Activated CD4-positive, alpha-beta T cell treated with anti-CD3 and anti-CD28 coated beads for 4 hours (primary cell): ENCODE results near the gene IMPG1.

ENCODE experiments used
- DNase-seq, 2 donors: peaks; one replicate each; pipeline ENCODE4 v3.0.0-alpha.2; 2020

Gene IMPG1, protein sequence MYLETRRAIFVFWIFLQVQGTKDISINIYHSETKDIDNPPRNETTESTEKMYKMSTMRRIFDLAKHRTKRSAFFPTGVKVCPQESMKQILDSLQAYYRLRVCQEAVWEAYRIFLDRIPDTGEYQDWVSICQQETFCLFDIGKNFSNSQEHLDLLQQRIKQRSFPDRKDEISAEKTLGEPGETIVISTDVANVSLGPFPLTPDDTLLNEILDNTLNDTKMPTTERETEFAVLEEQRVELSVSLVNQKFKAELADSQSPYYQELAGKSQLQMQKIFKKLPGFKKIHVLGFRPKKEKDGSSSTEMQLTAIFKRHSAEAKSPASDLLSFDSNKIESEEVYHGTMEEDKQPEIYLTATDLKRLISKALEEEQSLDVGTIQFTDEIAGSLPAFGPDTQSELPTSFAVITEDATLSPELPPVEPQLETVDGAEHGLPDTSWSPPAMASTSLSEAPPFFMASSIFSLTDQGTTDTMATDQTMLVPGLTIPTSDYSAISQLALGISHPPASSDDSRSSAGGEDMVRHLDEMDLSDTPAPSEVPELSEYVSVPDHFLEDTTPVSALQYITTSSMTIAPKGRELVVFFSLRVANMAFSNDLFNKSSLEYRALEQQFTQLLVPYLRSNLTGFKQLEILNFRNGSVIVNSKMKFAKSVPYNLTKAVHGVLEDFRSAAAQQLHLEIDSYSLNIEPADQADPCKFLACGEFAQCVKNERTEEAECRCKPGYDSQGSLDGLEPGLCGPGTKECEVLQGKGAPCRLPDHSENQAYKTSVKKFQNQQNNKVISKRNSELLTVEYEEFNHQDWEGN

DNA sequence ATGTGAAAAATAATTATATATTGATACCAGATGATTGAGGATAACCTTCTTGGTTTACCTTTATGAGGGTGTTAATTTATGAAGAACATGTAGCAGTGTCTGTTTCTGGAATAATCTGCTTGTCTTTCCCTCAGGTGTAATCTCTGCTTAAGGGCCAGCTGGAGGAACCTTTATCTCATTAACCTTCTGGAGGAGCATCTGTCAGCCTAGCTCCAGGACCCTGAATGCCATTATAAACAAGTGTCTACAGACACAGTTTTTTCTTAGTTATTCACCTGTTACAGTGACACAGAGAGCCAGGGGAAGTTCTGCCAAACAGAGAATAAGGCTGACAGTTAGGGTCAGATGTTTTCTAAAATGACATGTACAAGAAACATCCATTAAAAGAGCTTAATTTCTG lies at the start of gene IMPG1:
TSS of gene IMPG1 (minus strand) at position 101 of the 400 bp plus-strand sequence. CDS start 174 bp downstream, outside the sequence.
- DNase-seq = no peak

DNA sequence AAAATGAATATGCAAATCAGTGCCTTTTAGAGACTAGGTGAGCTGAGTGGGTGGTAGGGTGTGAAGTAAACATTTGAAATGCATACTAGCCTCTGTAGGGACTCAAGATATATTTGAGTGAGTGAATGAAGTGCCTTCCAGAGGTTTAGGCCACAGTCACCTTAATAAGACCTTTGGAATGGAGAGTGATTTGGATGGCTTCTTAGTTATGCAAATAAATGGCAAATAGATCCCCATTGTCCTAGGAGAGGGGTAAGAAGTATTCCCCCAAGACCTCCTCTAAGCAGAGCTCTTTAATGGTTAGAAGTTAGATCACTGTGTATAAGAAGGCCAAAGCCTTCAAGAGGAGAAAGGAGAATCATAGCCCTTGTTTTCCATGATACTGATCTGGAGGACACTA lies 47.8 kb upstream of the IMPG1 start:
- no peak for DNase-seq

DNA sequence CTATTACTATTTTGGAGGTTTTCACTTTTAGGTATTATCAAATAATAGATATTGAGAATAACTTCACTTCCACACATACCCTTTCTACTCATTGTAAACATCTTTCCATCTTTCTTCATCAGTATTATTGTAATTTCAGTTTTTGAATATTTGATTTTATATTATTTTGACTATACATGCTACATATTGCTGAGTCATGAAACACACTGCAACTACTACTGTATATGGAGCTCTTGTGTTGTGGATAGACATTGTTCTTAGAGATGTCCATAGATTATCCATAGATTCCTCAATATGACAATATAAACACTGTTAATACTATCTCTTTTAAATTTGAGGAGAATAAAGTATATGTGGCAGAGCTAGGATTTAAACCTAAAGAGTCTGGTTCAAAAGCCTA lies 819 bp upstream of the IMPG1 start:
- DNase-seq = no peak

DNA sequence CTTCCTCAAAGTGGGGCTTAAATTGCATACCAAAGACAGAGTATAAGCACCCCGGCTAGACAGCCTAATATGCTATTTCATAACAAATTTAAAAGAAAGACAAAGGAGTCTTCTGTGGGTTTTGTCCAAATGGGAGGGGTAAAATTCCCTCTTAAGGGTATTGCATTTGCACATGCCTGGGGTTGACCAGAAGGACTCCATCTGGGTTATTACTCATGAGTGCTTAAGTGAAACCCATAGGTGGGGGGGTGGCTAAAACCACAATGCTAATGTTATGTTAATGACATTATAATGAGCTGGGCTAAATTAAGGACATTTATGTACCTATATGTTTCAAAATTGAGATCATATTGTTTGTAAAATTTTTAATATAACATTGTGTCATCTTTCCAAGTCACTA lies 15.0 kb downstream of the IMPG1 start:
- no peak for DNase-seq

DNA sequence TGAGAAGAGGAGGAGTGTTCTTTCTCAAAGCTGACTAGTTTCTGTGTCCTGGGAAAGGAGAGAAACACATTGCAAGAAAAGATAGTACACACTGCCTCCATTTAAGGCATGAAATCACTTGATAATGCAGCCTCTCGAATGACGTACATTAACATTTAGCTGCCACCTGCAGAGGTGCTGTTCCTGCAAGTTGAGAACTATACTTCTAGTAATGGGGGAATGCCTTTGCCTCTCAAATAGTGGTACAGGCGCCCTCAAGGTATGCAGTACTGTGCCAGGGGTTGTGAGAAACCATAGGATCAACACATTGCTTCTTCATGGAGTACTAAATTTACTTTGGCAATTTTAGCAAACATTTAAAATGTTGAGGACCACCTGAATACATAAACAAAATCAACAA lies 20.1 kb downstream of the IMPG1 start:
- DNase-seq = no peak

DNA sequence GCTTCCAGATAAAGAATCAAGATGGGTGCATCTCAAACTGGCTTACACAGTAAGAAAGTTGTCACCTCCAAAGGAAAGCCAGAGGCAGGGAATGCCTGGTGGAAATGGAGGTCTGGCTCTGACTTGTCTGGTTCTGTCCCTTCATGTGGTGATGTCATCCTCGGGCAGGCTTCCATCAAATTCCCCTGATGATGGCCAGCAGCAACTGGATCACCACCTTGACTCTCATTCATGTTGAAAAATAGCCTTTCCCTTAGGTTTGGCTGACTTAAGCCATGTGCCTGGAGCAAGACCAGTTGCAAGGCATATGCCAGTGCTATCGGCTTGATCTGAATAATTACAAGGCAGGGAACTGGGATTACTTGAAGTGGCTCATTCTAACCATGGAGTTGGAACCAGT lies 28.8 kb downstream of the IMPG1 start:
- no peak for DNase-seq

DNA sequence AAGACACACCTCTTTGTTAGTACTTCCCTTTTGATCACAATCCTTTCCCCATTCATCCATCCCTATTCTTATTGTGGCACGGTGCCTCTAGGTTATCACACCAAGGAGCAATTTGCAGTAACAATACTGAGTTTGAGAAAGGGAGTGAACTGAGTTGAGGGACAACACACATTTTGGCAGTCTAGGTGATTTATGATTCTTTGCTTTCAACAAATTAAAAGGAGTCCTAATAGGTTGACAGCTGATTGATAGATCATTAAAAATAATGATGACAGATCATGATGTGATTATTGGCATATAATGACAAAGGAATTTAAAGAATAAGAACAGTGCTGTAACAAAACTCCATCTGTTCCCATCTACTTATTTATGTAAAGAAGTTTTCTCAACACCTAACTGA lies 36.7 kb downstream of the IMPG1 start:
- no peak for DNase-seq

DNA sequence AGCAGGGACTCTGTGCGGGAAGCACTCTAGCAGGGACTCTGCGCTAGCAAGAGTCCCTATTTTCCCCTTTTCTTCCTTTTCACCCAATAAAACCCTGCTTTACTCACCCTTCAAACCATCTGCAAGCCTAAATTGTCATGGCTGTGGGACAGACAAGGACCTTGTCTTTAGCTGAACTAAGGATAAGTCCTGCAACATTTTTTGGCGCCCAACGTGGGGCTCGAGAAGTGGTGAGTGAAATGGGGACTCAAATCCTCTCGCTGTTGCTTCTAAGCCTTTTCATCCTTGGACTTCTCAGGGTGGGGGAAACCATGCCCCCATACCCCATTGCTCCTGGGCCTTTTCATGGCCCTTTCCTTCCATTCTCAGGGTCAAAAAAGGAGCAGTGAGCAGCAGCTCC lies 46.4 kb downstream of the IMPG1 start:
- no peak for DNase-seq

DNA sequence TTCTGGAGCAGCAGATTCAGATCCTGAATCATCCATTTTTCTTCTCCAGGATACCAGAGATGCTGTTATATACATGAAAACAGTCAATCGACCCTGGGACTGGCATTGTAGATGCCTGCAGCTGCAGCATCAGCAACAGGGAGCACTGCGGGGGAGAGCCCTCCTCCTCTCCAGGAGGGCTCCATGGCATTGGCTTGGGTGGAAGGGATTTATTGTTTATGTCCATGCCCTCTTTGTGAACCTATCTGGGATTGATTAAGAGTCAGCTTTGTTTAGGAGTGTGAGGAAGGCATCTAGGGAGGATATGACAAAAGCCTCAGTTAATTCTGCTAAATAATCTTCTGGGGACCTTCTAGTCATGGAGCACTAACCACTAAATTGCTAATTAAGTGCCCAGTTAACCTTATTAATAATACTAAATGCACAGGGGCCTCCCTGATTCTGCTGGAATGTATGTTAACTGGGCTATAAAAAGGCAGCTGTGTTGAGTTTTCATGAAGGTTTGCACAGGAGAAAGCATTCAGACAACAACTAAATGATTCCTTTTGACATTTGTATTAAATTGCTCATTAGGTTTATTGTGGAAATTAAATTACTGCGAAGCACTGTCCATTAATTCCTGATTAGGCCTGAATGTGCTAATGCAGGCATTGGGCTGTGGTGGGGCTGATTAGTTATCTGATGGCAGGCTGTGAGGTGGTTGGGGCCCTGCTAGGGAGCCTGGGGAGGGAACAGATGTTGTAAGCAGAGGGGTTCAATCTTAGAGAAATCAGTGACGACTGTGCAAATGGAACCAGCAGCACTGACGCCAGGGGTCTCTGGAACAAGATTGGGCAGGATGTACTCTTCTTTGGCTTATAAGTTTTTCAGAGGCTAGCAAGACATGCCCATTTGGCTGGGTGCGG lies 57.6 kb downstream of the IMPG1 start:
- no peak for DNase-seq

DNA sequence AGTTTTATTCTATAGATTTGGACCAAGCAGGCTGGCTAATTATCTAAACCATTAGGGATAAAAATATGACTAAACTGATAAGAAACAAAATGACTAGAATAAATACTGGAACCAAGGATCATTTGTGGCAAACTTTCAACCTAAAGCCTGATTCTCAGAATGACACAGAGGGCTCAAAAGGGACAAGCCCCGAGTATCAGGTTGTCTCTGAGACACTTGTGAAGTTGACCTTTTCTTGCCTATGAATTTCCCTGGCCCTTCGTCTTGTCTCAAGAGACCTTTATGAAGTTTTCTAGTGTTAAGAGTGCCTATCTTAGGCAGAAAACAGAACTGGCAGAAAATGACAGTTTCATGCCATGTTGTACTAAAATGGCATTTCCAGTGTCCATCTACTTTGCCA lies 68.3 kb downstream of the IMPG1 start:
- DNase-seq = no peak

DNA sequence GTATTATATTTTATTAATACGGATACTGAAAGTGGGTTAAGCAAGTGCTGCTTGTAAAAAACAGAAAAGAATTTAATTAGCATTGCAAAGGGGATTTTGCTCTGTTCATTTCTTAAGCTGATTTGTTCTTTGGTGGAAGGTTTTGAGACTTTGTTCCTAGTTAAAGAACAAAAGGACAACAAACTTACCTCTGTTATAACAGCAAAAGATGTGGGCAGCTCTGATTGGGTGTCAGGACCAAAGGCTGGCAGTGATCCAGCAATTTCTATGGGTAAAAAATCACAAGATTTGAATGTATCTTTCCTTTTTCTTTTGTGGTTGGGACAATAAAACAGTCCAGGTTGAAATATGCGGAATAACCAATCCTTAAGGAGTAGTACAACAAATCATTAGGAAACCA lies 68.8 kb downstream of the IMPG1 start:
- DNase-seq = no peak

DNA sequence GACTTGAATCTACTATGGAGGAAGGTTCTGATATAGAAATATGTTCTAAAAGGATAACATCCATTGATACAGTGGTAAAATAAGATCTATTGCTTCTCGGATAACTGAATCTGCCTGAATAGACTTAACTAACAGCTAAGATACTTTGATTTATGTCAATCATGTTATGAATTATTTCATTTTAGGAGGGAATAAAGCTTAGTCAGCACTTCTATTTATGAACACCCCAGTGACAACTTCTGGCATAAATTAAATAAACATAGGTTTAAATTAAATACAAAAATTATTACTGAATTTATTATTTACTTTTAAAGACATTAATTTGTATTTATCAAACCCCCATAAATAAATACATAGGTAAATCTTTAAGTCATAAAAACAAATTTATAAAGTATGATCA lies 69.3 kb downstream of the IMPG1 start:
- no peak for DNase-seq

DNA sequence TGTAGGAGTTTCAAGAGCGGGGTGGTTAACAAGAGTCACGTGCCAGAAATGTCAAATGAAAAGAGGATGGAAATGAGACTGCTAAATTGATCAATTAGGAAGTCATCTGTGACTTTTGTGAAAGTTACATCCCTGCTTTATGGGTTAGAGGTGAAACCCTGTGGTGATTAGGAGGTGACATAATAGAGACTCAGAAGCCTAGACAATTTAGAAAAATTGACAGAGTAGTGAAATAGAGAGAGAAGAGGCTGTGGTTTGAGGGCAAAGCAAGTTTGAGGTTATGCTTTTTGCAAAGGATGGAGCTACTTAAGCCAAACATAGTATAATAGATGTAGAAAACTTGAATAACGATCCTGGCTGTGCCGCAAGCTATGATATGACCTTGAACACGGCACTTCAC lies 71.8 kb downstream of the IMPG1 start:
- DNase-seq = no peak

DNA sequence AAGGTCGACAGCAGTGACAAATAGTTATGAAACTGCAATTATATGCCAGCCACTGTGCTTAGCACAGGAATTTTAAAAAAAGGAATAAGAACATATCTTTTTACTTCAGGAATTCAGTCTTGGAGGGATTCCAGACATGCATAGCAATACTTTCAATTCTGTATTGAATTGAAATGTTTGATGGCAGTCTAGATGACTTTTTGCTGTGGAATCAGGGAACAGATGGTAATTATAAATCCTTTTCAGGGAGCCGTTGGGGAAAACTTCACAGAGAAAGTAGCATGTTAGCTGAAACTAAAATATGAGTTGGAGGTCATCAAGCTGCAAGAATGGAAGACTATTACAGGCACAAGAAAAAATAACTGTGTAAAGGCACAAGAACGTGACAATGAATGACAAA lies 74.8 kb downstream of the IMPG1 start:
- DNase-seq = no peak

DNA sequence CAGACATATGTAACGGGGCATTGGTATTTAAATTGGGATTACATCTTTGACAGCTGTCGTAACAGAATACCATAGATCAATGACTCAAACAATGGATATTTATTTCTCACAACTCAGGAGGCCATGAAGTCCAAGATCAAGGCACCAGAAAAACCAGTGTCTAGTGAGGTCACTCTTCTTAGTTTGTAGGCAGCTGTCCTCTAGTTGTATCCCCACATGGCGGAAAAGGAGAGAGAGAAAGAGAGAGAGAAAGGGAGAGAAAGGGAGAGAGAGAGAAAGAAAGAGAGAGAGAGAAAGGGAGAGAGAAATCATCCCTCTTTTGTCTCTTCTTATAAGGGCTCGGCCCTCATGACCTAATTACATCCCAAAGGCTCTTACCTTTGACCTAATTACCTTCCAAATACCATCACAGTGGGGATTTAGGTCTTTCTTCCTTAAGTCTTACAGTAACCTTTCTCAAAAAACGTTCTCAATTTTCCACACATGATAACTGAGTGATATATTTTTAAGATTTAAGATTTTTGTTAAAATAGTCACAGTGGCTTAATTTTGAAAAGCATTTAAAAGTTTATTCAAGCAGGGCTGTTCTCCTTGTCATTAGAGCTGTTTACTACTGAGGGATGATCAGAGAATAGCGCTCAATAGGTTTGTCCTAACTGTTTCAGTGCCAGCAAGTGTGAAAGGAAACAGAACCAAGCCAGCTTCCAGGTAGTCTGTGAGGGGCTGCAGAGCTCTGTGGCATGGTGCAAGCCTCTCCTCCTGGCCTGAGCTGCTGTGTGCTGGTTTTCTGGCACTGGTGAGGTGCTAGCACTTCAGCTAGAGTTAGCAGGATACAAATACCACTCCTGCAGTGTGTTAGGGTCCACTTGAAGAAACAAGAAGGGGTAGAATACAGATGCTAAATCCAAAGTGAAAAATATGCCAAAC lies 79.0 kb downstream of the IMPG1 start:
- DNase-seq = no peak

DNA sequence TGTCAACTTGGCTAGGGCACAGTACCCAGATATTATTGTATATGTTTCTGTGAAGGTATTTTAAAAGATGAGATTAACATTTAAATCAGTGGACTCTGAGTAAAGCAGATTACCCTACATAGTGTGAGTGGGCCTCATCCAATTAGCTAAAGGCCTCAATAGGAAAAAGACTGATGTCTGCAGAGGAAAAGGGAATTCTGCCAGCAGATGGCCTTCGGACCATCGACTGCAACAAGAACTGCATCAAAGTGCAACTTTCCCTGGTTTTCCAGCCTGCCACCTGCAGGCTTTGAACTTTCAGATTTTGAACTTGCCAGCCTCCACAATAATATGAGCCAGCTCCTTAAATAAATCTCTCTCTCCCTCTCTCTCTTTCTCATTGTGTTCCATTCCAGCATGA lies 80.5 kb downstream of the IMPG1 start:
- no peak for DNase-seq

DNA sequence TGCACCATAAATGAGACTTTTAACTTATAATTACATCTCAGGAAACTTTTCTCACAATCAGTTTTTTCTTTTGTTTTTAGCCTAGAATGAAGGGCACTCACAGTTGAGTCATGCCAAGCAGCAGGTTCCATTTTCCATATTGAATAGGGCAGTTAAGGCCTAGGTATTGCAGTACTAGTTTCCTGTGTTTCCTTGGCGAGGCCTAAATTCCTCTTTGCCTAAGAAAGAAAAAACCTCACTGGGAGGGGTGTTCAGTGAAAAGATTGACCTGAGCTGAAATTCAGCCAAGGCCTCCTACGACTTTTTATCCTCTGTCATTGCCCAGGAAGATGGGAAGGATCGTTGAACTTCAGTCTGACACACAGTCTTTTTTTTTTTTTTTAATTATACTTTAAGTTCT lies 85.5 kb downstream of the IMPG1 start:
- DNase-seq = no peak

DNA sequence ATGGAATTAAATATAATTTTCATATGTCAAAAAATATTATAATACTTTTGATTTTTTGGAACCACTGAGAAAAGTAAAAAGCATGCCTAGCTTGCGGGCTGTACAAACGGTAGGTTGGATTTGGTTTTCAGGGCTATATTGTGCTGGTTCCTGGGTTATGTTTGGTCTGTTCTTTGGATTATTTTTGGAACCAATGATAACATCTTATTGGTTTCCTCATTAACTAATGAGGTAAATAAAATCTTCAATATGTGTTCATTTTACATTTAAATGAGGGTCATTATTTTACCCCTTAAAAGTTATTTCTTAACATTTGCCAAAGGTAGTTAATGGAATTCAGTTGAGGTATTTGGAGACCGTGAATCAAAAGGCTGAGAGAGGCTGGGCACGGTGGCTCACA lies 96.6 kb downstream of the IMPG1 start:
- DNase-seq = no peak

DNA sequence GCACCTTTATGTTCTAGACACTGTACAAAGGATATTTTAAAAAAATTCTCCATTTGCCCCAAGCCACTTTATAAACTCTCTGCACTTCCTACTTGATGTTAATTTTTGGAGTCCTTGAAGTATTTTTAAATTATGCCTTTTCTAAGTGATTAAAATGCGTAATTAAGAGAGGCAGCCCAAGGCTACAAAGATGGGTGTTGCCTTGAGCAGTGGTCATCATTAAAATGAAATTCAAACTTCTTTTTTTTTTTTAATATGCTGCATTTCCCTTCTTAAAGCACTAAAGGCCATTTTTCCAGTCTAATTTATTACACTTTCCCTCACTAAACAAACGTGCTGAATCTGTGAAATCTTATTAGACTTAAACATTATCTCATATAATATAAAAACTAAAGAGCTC lies 102.4 kb downstream of the IMPG1 start:
- no peak for DNase-seq

DNA sequence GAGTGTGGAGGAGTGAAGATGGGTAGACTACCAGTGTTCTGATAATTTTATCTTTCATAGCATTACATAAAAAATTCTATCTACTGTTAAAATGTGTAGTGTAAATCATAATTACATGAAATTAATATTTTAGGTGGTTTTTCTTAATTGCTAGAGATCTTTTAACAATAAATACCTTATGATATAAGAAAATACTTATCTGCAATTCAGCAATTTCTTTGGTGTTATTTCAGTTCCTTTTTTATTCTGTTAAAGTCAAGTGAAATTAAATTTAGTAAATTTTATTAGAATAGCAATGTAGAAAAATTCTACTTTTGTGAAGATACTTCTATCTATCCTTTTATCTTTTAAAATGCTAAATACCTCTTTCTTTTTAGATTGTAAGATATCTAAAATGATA lies 104.3 kb downstream of the IMPG1 start:
- no peak for DNase-seq

DNA sequence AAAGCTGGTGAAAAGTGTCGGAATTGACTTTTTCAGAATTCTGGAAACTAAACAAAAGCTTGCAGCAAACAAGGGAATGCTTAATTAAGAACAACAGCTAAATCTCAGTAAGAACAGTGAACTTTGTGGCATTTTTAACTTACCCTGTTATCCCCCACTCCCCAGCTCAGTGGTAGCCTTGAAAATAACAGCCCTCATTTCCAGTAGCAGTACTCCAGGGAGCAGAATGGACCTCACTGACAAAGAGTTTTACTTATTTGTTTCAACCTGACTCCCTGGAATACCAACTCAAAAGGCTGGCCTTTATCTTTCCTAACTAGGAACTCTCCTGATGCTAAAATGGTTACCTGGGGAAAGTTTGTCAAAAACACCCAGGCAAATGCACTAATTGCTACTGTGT lies 108.9 kb downstream of the IMPG1 start:
- no peak for DNase-seq

DNA sequence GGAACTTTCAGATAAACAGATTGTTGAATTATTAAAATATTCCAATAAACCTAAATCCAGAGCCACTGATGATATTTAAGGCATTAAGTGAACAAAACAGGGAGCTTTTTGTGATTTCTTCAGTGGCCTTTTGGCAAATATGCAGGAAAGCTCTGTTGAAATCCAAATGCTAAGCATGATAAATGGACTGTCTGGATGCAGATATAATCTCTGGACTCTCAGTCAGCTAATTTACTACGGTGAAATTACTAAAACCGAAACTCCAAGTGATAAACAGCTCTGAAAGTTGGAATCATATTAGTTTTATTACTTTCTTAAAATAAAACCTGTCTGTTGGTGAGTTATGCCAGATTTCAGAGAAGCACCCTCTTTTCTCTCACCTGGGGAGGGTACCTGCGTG lies 120.3 kb downstream of the IMPG1 start:
- DNase-seq = no peak
